Hepatocyte (in vitro differentiated cells): ENCODE results near the gene MAU2. TPM values are rescaled to one million over a fixed set of nuclear protein-coding genes. Genes with fewer than 3 reads are reported as not detected.
"Not testable (repeated sequence)": the region's sequence is repeated elsewhere in the genome, so short reads cannot be mapped to it uniquely, and the experiment has no call there.

ENCODE experiments used
- DNase-seq: peaks from one replicate; pipeline ENCODE4 v3.0.0-alpha.2; 2016; ENCODE audit warnings: low spot score
- H2AFZ ChIP-seq: fragments of 200-600 bp; sonication (generic); 2 replicates; pipeline ENCODE4 v1.6.0; 2016; ENCODE audit warnings: antibody characterized with exemption, mild to moderate bottlenecking
- H3K27ac ChIP-seq: fragments of 200-600 bp; sonication (generic); 2 replicates; pipeline ENCODE4 v1.5.1; 2016; ENCODE audit warnings: mild to moderate bottlenecking
- H3K27me3 ChIP-seq: fragments of 200-600 bp; sonication (generic); 2 replicates; pipeline ENCODE4 v1.6.1; 2016
- H3K36me3 ChIP-seq: fragments of 200-600 bp; sonication (generic); replicated peaks from 2 replicates; pipeline ENCODE4 v1.5.1; 2016; ENCODE audit warnings: low read depth; ENCODE audit not compliant: insufficient read depth
- H3K4me1 ChIP-seq: fragments of 200-600 bp; sonication (generic); 2 replicates; pipeline ENCODE4 v1.5.1; 2016; ENCODE audit warnings: mild to moderate bottlenecking, moderate library complexity; ENCODE audit not compliant: insufficient read depth
- H3K4me2 ChIP-seq: fragments of 200-600 bp; sonication (generic); 2 replicates; pipeline ENCODE4 v1.6.0; 2016
- H3K4me3 ChIP-seq: fragments of 200-600 bp; sonication (generic); 2 replicates; pipeline ENCODE4 v1.5.1; 2016; ENCODE audit warnings: mild to moderate bottlenecking
- H3K79me2 ChIP-seq: fragments of 200-600 bp; sonication (generic); 2 replicates; pipeline ENCODE4 v1.6.0; 2017; ENCODE audit warnings: mild to moderate bottlenecking
- H3K9me2 ChIP-seq: fragments of 200-600 bp; sonication (generic); replicated peaks from 2 replicates; pipeline ENCODE4 v1.6.0; 2017; ENCODE audit warnings: mild to moderate bottlenecking; ENCODE audit not compliant: insufficient read depth
- H3K9me3 ChIP-seq: fragments of 200-600 bp; sonication (generic); 2 replicates; pipeline ENCODE4 v1.5.1; 2016; ENCODE audit warnings: low read depth, mild to moderate bottlenecking
- H4K20me1 ChIP-seq: fragments of 200-600 bp; sonication (generic); 2 replicates; pipeline ENCODE4 v1.6.0; 2016; ENCODE audit warnings: mild to moderate bottlenecking; ENCODE audit not compliant: insufficient read depth, poor library complexity, severe bottlenecking
- CTCF ChIP-seq: fragments of 200-600 bp; sonication (generic); IDR thresholded peaks from 2 replicates; pipeline ENCODE4 v1.5.1; 2016; ENCODE audit warnings: antibody characterized with exemption, mild to moderate bottlenecking; ENCODE audit not compliant: poor library complexity
- EZH2 ChIP-seq: fragments of 200-600 bp; sonication (generic); IDR thresholded peaks from 2 replicates; pipeline ENCODE4 v1.6.1; 2016; ENCODE audit warnings: antibody characterized with exemption, mild to moderate bottlenecking, borderline replicate concordance
- EZH2phosphoT487 ChIP-seq: fragments of 200-600 bp; sonication (generic); IDR thresholded peaks from one replicate; pipeline ENCODE4 v1.6.1; 2018; ENCODE audit warnings: antibody characterized with exemption, mild to moderate bottlenecking, low read depth, moderate library complexity; ENCODE audit not compliant: unreplicated experiment, severe bottlenecking
- WGBS: methylation state at CpG from one replicate; pipeline ENCODE4 v1.1.6; 2016; ENCODE audit warnings: low lambda C conversion rate; ENCODE audit errors: missing lambda C conversion rate; 5-methylcytosine and 5-hydroxymethylcytosine counted together
- polyA plus RNA-seq: library from polyadenylated mRNA; unstranded; fragments of >200 nt; fragmentation: Nextera tagmentation; extraction: Ambion mirVana; gene quantifications from 2 replicates; pipeline ENCODE4 v1.2.1, GENCODE V29; 2016
- total RNA-seq: library from RNA; depleted of rRNA; stranded (reverse); fragments of >200 nt; gene quantifications from 2 replicates; pipeline ENCODE4 v1.2.3, GENCODE V29; 2014

The MAU2 gene
- total and polyA plus RNA-seq, 2 experiments from 2014 or later: 25.3 to 31.8 TPM

DNA sequence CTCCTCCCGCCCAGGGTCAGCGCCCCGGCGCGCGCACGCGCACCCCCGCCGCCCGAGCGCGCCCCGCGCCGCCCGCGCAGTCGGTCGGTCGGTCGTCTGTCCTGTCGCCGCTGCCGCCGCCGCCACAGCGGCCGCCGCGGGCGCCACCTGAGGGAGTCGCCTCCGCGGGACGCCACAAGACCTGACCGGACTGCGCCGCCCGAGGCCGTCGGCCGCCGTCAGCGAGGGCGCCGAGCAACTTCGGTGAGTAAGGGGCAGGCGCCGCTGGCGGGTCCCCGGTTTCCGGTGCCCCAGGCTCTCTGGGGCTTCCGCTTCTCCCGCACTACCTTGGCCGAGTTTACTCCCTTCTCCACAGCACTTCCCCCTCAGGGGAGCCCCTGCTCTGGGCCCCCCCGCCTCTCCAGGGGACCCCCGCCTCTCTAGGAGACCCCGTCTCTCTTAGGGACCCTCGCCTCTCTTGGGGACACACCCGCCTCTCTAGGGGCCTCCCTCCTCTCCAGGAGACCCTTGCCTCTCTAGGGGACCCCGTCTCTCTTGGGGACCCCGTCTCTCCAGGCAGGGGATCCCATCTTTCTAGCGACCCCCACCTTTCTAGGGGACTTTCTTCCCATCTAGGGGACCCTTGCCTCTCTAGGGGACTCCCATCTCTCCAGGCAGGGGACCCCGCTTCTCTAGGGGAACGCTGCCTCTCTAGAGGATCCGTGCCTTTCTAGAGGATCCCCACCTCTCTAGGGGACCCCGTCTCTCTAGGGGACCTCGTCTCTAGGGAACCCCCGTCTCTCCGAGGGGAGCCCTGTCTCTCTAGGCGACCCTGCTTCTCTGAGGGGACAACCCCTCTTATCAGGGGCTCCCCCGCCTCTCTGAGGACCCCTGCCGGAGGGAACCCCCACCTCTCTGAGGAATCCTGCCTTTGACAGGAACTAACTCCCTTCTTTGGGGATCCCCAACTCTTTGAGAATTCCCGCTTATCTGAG lies 65.6 kb downstream of the MAU2 start:
- Histone ChIP-seq H3K4me1 (peaks cover 14% of the 10 kb centered on the region), H3K79me2 (peaks cover 48% of the 10 kb centered on the region), H2AFZ (peak overlapping the region; percentile 49), H3K9me3 (no peaks in the 10 kb centered on the region), H3K36me3 (no peaks in the 10 kb centered on the region), H4K20me1 (no peaks in the 10 kb centered on the region), H3K27me3 (no peaks in the 10 kb centered on the region), H3K4me2 (peak overlapping the region; percentile 96), H3K27ac (peak overlapping the region; percentile 88), H3K9me2 (no peaks in the 10 kb centered on the region), H3K4me3 (peak overlapping the region; percentile 50)
- 10% methylated on average over 38 of the region's 75 CpGs for WGBS
- DNase-seq: no peak
- TF ChIP-seq CTCF: peak; percentile 4
- no peak for TF ChIP-seq EZH2phosphoT487

- H3K27ac ChIP-seq: no peak overlapping the region
- H3K9me2 ChIP-seq: no peaks in the 10 kb centered on the region
- H3K79me2 ChIP-seq: peaks cover 52% of the 10 kb centered on the region
- no peak overlapping the region for H3K4me3 ChIP-seq
- H2AFZ ChIP-seq: no peak overlapping the region
- H3K9me3 ChIP-seq: no peaks in the 10 kb centered on the region
- WGBS: 95% methylated on average over 5 of the region's 5 CpGs
- no peaks in the 10 kb centered on the region for H4K20me1 ChIP-seq
- no peak for TF ChIP-seq EZH2phosphoT487
- TF ChIP-seq EZH2: no peak
- no peak for TF ChIP-seq CTCF
- H3K4me1 ChIP-seq: peaks cover 14% of the 10 kb centered on the region
- no peaks in the 10 kb centered on the region for H3K36me3 ChIP-seq
- H3K27me3 ChIP-seq: no peaks in the 10 kb centered on the region
- peak overlapping the region; percentile 96 for H3K4me2 ChIP-seq
- no peak for DNase-seq
These were observed 66.5 kb downstream of the MAU2 start for GRCh38 chr19:19387108-19387507.

DNA sequence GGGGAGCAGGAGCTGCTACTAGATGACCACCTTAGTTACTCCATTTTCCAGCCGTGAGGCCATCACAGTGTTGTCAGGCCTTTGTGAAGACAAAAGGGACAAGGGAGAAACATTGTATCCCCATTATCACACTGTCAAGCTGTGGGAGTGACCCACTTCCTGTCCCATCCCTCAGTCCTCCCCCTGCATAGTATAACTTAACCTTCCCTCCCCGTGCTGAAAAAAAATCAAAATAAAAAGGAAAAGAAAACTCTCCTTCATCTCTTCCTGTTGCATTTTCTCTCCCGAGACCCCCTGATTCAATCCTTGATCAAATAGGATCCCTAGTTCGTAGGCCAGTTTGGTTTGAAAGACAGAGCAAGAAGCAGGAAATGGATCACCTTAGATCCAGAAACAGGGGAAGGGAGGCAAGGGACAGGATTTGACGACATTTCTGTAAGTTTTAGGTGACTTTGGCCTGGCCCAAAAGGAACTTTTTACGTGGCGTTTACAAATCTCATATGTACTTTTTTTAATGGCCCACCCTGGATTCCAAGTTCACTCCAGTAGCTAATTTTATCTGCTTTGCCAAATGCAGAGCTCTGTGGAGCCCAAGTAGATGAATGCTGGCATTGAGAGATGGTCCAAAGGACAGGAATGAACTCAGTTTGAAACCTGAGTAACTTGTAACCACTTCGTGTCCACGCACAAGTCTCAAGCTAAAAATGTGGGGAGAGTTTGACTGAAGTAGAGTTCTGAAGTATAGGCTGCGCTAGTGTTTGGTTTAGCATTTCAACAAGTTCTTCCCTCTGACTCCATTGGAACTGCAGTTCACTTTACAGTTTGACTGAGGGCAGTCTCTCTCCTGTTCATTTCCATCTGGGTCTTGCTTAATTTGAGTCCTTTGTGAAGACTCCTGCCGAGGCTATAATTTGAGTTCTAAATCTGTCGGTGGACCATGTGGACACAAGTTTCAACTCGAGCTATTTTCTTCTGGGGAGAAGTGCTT lies 68.2 kb downstream of the MAU2 start:
- H3K79me2 ChIP-seq: peaks cover 69% of the 10 kb centered on the region

GRCh38 chr19:19389683-19390082 lies 69.1 kb downstream of the MAU2 start:
- H3K27ac ChIP-seq, H3K9me3 ChIP-seq, H3K9me2 ChIP-seq, H3K4me3 ChIP-seq, DNase-seq, H2AFZ ChIP-seq, H3K36me3 ChIP-seq, H4K20me1 ChIP-seq, H3K27me3 ChIP-seq: not testable (repeated sequence)
- Histone ChIP-seq H3K79me2 (peaks cover 77% of the 10 kb centered on the region), H3K4me1 (peaks cover 12% of the 10 kb centered on the region), H3K4me2 (peak overlapping the region; percentile 24)
- WGBS: 91% methylated on average over 12 of the region's 12 CpGs

More for the DNA sequence above, 68.2 kb downstream of the MAU2 start:
- Histone ChIP-seq H2AFZ (peak overlapping the region; percentile 30), H3K9me3 (no peaks in the 10 kb centered on the region), H3K36me3 (no peaks in the 10 kb centered on the region), H3K27me3 (no peaks in the 10 kb centered on the region), H3K27ac (peak overlapping the region; percentile 5), H3K4me2 (peak overlapping the region; percentile 24), H3K4me3 (no peak overlapping the region), H3K9me2 (no peaks in the 10 kb centered on the region), H4K20me1 (no peaks in the 10 kb centered on the region), H3K4me1 (peaks cover 14% of the 10 kb centered on the region)
- no peak for DNase-seq
- WGBS: 65% methylated on average over 13 of the region's 13 CpGs
- TF ChIP-seq EZH2 (no peak), CTCF (no peak), EZH2phosphoT487 (no peak)

DNA sequence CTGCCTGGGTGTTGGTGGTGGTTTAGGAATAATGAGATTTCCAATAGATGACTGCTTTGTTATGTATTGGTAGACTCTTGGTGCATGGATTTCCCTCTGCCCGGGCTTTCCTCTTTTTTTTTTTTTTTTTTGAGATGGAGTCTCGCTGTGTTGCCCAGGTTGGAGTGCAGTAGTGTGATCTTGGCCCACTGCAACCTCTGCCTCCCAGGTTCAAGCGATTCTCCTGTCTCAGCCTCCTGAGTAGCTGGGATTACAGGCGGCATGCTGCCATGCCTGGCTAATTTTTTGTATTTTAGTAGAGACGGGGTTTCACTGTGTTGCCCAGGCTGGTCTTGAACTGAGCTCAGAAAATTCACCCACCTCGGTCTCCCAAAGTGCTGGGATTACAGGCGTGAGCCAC lies 73.7 kb downstream of the MAU2 start:
- not testable (repeated sequence) for H4K20me1 ChIP-seq, H3K36me3 ChIP-seq, H2AFZ ChIP-seq, H3K9me2 ChIP-seq, H3K27ac ChIP-seq, H3K9me3 ChIP-seq, H3K4me1 ChIP-seq, DNase-seq, H3K27me3 ChIP-seq, H3K4me3 ChIP-seq, H3K4me2 ChIP-seq
- peaks cover 91% of the 10 kb centered on the region for H3K79me2 ChIP-seq
- WGBS: 95% methylated on average over 7 of the region's 7 CpGs
